Stimulated activated naive CD8-positive, alpha-beta T cell treated with anti-CD3 and anti-CD28 coated beads, Interleukin-15, amount 100 ng/mL, for 72 hours (primary cell): Measurements from ENCODE around the gene PCNX2.
"Not testable (repeated sequence)": the region's sequence is repeated elsewhere in the genome, so short reads cannot be mapped to it uniquely, and the experiment has no call there.

ENCODE experiments used
- ATAC-seq: fragments of 150-1000 bp; cut with Tn5 transposase; 2 replicates; pipeline ENCODE4 v1.10.0; 2021; ENCODE audit warnings: mild to moderate bottlenecking, moderate library complexity
- DNase-seq, 2 donors: peaks; one replicate each; pipeline ENCODE4 v3.0.0; 2021 to 2022
- H3K27ac Mint-ChIP-seq, 2 donors: one replicate each; pipeline ENCODE4 v1.8.0; 2022; ENCODE audit warnings: mild to moderate bottlenecking in 2 of 2, mixed read lengths in 2 of 2, moderate library complexity in 2 of 2
- H3K27me3 Mint-ChIP-seq: one replicate; pipeline ENCODE4 v1.8.0; 2022; ENCODE audit warnings: mixed read lengths
- H3K4me1 Mint-ChIP-seq: one replicate; pipeline ENCODE4 v1.8.0; 2022; ENCODE audit warnings: mild to moderate bottlenecking, mixed read lengths
- H3K4me3 Mint-ChIP-seq, 2 donors: one replicate each; pipeline ENCODE4 v1.8.0; 2022; ENCODE audit warnings: mild to moderate bottlenecking in 2 of 2, mixed read lengths in 2 of 2, moderate library complexity in 1 of 2
- H3K9me3 Mint-ChIP-seq, 2 donors: one replicate each; pipeline ENCODE4 v1.8.0; 2022; ENCODE audit warnings: mixed read lengths in 2 of 2

Gene PCNX2

DNA sequence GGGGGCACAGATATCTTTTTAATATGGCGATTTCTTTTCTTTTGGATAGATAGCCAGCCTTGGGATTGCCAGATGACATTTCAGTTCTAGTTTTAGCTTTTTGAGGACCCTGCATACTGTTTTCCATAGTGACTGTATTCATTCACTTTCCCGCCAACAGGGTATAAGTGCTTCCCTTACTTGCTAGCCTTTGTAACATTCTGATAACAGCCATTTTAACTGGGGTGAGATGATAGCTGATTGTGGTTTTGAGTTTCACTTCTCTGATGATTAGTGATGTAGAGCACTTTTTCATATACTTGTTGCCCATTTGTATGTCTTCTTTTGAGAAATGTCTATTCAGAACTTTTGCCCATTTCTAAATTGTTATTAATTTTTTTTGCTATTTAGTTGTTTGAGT lies 193.2 kb downstream of the PCNX2 start:
- no peaks in the 10 kb centered on the region for H3K27me3 Mint-ChIP-seq
- DNase-seq (no peak), ATAC-seq (no peak)
- peaks cover 8% of the 10 kb centered on the region for H3K4me1 Mint-ChIP-seq
- H3K9me3 Mint-ChIP-seq, result no peaks in the 10 kb centered on the region
- H3K27ac Mint-ChIP-seq, result no peak overlapping the region
- no peak overlapping the region for H3K4me3 Mint-ChIP-seq

DNA sequence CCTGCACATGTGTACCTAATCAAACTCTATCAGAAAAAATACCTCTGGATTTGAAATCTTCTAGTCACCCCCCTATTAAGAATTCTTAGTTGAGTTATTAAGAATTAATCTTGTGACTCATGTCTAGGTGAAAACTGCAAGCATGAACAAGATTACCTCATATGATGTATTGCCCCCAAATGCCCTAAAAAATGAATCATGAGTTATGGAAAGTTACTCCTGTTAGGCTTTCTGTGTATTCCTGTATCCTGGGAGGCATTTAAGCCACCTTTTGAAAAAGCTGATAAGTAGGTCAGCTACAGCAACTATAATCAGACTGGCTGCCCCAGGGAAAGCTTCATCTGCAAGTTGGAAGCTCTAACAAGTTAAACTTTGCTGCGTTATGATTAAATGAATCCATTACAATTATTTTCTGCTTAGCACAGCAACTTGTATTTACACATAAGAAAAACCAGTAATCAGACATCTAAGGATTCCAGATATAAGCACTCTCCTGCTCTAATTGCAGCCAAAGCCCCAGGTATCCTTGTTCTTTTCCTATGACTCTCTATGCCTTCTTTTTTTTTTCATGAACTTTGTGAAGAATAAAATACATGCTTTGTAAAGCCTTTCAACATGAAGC lies 197.5 kb downstream of the PCNX2 start:
- Mint-ChIP-seq H3K4me3 (no peak overlapping the region), H3K9me3 (no peaks in the 10 kb centered on the region), H3K27me3 (no peaks in the 10 kb centered on the region), H3K27ac (no peak overlapping the region), H3K4me1 (peaks cover 14% of the 10 kb centered on the region)
- ATAC-seq (no peak), DNase-seq (no peak)

DNA sequence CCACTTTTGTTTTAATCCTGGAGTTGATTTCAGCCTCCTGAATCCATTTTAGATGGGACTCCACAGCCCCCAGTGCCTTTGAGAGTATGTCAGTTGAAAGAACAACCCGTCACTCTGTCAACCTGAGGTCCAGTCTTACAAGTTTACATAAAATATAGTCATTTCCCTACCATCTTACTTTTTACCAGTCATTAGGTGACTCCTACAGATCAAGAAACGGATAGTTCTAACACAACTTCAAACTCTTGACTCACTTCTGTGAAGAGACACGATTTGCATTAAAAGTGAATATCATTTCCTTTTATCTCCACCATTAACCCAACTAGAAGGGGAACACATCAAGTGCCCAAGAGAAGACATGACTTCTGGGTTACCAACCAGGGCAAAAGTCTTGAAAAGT lies 198.0 kb downstream of the PCNX2 start:
- Mint-ChIP-seq H3K27me3 (no peaks in the 10 kb centered on the region), H3K4me1 (peaks cover 15% of the 10 kb centered on the region), H3K9me3 (no peaks in the 10 kb centered on the region), H3K27ac (no peak overlapping the region), H3K4me3 (no peak overlapping the region)
- DNase-seq (no peak), ATAC-seq (peak; percentile 60)

- Mint-ChIP-seq H3K9me3 (no peaks in the 10 kb centered on the region), H3K27me3 (no peaks in the 10 kb centered on the region), H3K4me1 (peaks cover 21% of the 10 kb centered on the region), H3K27ac (no peak overlapping the region), H3K4me3 (no peak overlapping the region)
- no peak for ATAC-seq
- DNase-seq, result no peak
These were observed 200.8 kb downstream of the PCNX2 start for GRCh38 chr1:233094691-233095090.

DNA sequence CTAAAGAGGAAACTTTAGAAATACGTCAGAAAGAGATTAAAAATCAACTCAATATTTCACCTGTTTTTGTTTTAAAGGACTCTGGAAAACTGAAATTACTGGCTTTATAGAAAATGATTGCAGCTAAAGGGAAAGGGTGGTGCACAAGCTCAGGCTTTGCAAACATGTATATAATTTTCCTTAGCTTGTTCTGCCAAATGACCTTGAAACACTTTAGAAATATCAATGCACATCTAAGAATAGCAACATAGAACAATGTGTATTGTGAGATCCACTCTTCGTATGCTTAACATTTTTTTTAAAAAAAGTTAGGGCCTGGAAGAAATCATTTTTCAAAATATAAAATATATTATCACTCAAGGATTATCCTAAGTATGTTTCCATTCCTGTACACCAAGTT lies 201.3 kb downstream of the PCNX2 start:
- no peak for ATAC-seq
- no peak overlapping the region for H3K4me3 Mint-ChIP-seq
- no peak for DNase-seq
- H3K27ac Mint-ChIP-seq, result no peak overlapping the region
- H3K27me3 Mint-ChIP-seq, result no peaks in the 10 kb centered on the region
- peaks cover 21% of the 10 kb centered on the region for H3K4me1 Mint-ChIP-seq
- H3K9me3 Mint-ChIP-seq, result no peaks in the 10 kb centered on the region

DNA sequence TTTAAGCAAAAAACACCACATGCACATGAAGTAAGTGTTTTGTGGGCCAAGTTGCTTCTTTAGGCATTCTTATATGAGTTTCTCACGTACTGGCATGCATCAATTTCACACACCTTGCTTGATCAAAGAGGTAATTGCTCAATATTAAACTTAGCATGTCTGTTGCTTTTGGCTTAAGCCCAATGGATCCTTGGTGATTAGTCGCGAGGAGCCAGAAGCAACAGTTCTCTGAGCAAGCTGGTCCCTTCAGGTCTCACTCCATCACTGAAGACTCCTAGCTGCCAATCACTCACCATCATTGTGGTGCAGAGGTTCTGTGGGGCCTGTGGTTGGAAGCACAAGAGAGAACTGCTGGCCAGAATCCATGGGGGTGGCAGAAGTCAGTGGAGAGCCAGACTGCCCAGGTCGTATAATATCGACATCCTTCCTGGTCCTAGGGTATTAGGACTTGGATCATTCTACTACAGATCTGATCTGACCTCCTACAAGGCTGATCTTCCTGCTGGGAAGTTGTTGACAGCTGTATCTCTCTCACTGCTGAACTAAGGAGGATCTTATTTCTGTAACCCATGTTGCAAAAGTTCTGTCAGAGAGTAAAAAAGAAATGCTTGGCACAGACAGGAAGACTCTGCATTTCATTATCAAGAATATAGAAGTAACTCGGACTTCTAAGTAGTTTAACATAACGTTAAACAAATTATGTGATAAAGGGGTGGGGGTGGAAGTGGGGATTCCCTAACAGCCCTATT lies 204.6 kb downstream of the PCNX2 start:
- DNase-seq (no peak), ATAC-seq (no peak)
- Mint-ChIP-seq H3K4me1 (peaks cover 8% of the 10 kb centered on the region), H3K27me3 (no peaks in the 10 kb centered on the region), H3K4me3 (no peak overlapping the region), H3K27ac (peak overlapping the region in 1 of 2 donors; percentile 34), H3K9me3 (peaks cover 0 to 2% of the 10 kb centered on the region in 2 donors)

- Mint-ChIP-seq H3K9me3 (peaks cover 0 to 4% of the 10 kb centered on the region in 2 donors), H3K4me1 (peaks cover 8% of the 10 kb centered on the region), H3K27me3 (no peaks in the 10 kb centered on the region), H3K4me3 (no peak overlapping the region), H3K27ac (no peak overlapping the region)
- no peak for DNase-seq
- ATAC-seq, result no peak
These were observed 206.3 kb downstream of the PCNX2 start for GRCh38 chr1:233089251-233089650.

DNA sequence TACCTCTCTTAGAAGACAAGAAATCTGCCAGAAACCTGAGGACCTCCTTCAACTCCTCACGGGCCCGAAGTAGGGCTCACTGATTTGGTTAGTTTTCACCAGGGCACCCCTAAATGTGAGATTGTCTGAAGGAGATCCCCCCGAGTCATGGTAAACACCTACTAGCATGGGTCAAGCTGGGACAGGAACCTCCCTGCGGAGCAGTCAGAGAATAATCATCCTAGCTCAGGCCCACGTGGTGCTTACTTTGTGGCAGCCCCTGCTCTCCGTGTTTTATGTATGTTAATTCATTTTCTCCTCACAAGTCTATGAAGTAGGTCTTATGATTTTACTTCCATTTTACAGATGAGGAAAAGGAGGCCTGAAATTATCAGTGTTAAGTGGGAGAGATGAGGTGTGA lies 206.9 kb downstream of the PCNX2 start:
- H3K4me3 Mint-ChIP-seq, result no peak overlapping the region
- DNase-seq (no peak), ATAC-seq (no peak)
- no peaks in the 10 kb centered on the region for H3K27me3 Mint-ChIP-seq
- peaks cover 8% of the 10 kb centered on the region for H3K4me1 Mint-ChIP-seq
- H3K9me3 Mint-ChIP-seq, result peaks cover 0 to 4% of the 10 kb centered on the region in 2 donors
- H3K27ac Mint-ChIP-seq, result no peak overlapping the region

- no peak for DNase-seq
- Mint-ChIP-seq H3K4me3 (no peak overlapping the region), H3K4me1 (peaks cover 3% of the 10 kb centered on the region), H3K27me3 (no peaks in the 10 kb centered on the region), H3K9me3 (peaks cover 0 to 4% of the 10 kb centered on the region in 2 donors), H3K27ac (peak overlapping the region; percentile 22 to 27)
- ATAC-seq, result no peak
These were observed 208.3 kb downstream of the PCNX2 start for GRCh38 chr1:233086961-233087881.

DNA sequence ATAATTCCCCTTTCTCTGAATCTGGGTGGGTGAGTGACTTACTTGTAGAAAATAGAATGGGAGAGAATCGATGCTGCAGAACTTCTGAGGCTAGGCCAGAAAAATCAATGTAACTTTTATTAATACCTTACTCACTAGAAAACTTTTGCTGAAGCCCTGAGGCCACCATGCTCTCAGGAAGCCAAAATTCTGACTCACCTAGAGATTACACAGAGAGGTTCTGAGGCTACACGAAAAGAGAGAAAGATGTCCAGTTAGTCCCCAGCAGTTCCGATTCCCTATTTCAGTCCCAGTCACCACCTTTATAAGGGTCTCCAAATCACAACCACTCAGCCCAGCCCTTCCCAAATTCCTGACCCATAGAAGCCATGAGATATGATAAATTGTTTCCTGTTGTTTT lies 210.0 kb downstream of the PCNX2 start:
- H3K27me3 Mint-ChIP-seq, result no peaks in the 10 kb centered on the region
- H3K4me3 Mint-ChIP-seq, result no peak overlapping the region
- ATAC-seq (no peak), DNase-seq (no peak)
- no peak overlapping the region for H3K27ac Mint-ChIP-seq
- H3K4me1 Mint-ChIP-seq, result no peaks in the 10 kb centered on the region
- peaks cover 0 to 4% of the 10 kb centered on the region in 2 donors for H3K9me3 Mint-ChIP-seq

- Mint-ChIP-seq H3K4me1 (no peaks in the 10 kb centered on the region), H3K9me3 (peaks cover 0 to 4% of the 10 kb centered on the region in 2 donors), H3K27me3 (no peaks in the 10 kb centered on the region), H3K4me3 (no peak overlapping the region), H3K27ac (no peak overlapping the region)
- DNase-seq (no peak), ATAC-seq (no peak)
These were observed 212.6 kb downstream of the PCNX2 start for GRCh38 chr1:233082778-233083550.

- H3K9me3 Mint-ChIP-seq, result peaks cover 0 to 4% of the 10 kb centered on the region in 2 donors
- no peak overlapping the region for H3K4me3 Mint-ChIP-seq
- no peak overlapping the region for H3K27ac Mint-ChIP-seq
- no peaks in the 10 kb centered on the region for H3K4me1 Mint-ChIP-seq
- no peaks in the 10 kb centered on the region for H3K27me3 Mint-ChIP-seq
- no peak for DNase-seq
- no peak for ATAC-seq
These were observed 213.8 kb downstream of the PCNX2 start for GRCh38 chr1:233081735-233082134.

DNA sequence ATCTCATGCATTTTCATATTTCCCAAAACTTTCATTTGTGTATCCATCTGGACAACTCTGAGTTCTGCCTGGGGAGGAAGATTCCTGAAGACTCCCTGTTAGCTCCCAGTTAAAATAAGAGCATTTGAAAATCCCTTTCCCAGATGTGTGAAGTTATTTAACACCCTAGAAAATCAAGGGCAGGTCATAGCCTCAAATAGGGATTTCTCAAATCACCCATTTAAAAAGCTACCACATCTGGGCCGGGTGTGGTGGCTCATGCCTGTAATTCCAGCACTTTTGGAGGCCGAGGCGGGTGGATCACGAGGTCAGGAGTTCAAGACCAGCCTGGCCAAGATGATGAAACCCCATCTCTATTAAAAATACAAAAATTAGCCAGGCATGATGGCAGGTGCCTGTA lies 214.7 kb downstream of the PCNX2 start:
- H3K4me3 Mint-ChIP-seq, H3K27ac Mint-ChIP-seq, ATAC-seq, H3K9me3 Mint-ChIP-seq, H3K4me1 Mint-ChIP-seq, DNase-seq, H3K27me3 Mint-ChIP-seq: not testable (repeated sequence)

DNA sequence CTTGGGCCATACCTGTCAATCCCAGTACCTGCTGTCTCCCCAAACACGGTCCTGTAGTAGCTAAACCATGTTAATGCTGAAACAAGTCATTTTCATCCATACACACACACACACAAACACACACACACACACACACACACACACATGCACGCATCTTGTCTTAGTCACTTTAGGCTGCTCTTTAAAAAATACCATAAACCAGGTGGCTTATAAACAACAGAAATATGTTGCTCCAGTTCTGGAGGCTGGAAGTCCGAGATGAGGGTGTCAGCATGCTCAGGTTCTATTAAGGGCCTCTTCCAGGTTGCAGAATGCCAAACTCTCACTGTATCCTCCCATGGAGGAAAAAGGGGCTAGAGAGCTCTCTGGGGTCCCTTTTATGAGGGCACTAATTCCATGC lies 215.2 kb downstream of the PCNX2 start:
- Mint-ChIP-seq H3K27me3 (no peaks in the 10 kb centered on the region), H3K9me3 (peaks cover 1 to 3% of the 10 kb centered on the region in 2 donors), H3K27ac (no peak overlapping the region), H3K4me1 (no peaks in the 10 kb centered on the region), H3K4me3 (no peak overlapping the region)
- ATAC-seq (no peak), DNase-seq (no peak)

DNA sequence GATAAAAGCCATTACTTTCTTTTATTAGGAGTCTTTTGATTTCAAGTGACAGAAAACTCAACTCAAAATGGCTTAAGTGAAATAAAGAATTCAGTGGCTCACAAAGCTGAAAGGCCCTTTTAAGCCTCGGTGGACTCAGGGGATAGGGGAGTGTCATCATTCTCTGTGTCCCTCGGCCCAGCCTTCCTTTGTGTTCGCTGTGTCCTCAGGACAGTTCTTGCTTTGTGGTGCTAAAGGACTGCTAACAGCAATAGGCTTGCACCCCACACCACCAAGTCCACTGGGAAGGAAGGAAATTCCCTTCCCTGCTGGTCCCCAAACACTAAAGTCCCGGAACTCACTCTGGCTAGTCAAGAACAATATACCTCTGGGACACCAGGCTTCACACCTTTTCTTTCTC lies 216.0 kb downstream of the PCNX2 start:
- Mint-ChIP-seq H3K4me3 (no peak overlapping the region), H3K4me1 (no peaks in the 10 kb centered on the region), H3K9me3 (peaks cover 5 to 7% of the 10 kb centered on the region in 2 donors), H3K27ac (no peak overlapping the region), H3K27me3 (no peaks in the 10 kb centered on the region)
- no peak for DNase-seq
- no peak for ATAC-seq
